CD4-positive, alpha-beta memory T cell (primary cell): ENCODE results near the gene ABCC1. TPM values are rescaled to one million over a fixed set of nuclear protein-coding genes. Genes with fewer than 3 reads are reported as not detected.
A peak's percentile ranks its signal among the peaks of the same experiment; 100 is the strongest.
"Not testable (repeated sequence)": the region's sequence is repeated elsewhere in the genome, so short reads cannot be mapped to it uniquely, and the experiment has no call there.

Experiments used
- CTCF ChIA-PET: fragments of 350-600 bp; sonication (Branson Sonifier 250); formaldehyde crosslinking; loops from one replicate; lab custom pipeline; 2021; ENCODE audit warnings: inconsistent platforms; ENCODE audit not compliant: partially characterized antibody; lab: Charles Lee
- POLR2A ChIA-PET: fragments of 350-600 bp; sonication (Branson Sonifier 250); formaldehyde crosslinking; loops from one replicate; lab custom pipeline; 2021; ENCODE audit not compliant: partially characterized antibody; lab: Charles Lee
- DNase-seq, 5 donors: peaks; one replicate each; pipeline versions ENCODE4 v3.0.0 to v3.0.0-alpha.2; 2020 to 2022; ENCODE audit warnings: mixed read lengths in 1 of 5
- H3K27ac ChIP-seq: one replicate; pipeline ENCODE4 v1.7.0; 2013; ENCODE audit warnings: low read depth, low read length
- H3K27me3 ChIP-seq: 2 replicates; pipeline ENCODE4 v1.7.0; 2013; ENCODE audit warnings: mild to moderate bottlenecking, low read length, moderate library complexity; ENCODE audit not compliant: insufficient read depth
- H3K36me3 ChIP-seq: 2 replicates; pipeline ENCODE4 v1.7.0; 2013; ENCODE audit warnings: mild to moderate bottlenecking, low read length, moderate library complexity; ENCODE audit not compliant: insufficient read depth
- H3K4me1 ChIP-seq: 2 replicates; pipeline ENCODE4 v1.7.0; 2013; ENCODE audit warnings: mild to moderate bottlenecking, low read length, moderate library complexity; ENCODE audit not compliant: insufficient read depth
- H3K4me3 ChIP-seq, 2 donors: one replicate each; pipeline ENCODE4 v1.7.0; 2013; ENCODE audit warnings: low read length in 2 of 2, mild to moderate bottlenecking in 1 of 2
- H3K9me3 ChIP-seq, 2 donors: one replicate each; pipeline ENCODE4 v1.7.0; 2013; ENCODE audit warnings: low read length in 2 of 2, control low read depth in 1 of 2; ENCODE audit not compliant: control insufficient read depth in 1 of 2
- H3K27ac Mint-ChIP-seq, 7 donors: one replicate each; pipeline ENCODE4 v1.8.0; 2020 to 2021; ENCODE audit warnings: mixed read lengths in 7 of 7, mild to moderate bottlenecking in 6 of 7, inconsistent platforms in 3 of 7, moderate library complexity in 3 of 7
- H3K27me3 Mint-ChIP-seq, 2 donors: one replicate each; pipeline ENCODE4 v1.8.0; 2020 to 2021; ENCODE audit warnings: mixed read lengths in 2 of 2
- H3K36me3 Mint-ChIP-seq, 2 donors: one replicate each; pipeline ENCODE4 v1.8.0; 2020 to 2021; ENCODE audit warnings: mixed read lengths in 2 of 2, inconsistent platforms in 1 of 2, mild to moderate bottlenecking in 1 of 2
- H3K4me1 Mint-ChIP-seq, 4 donors: one replicate each; pipeline ENCODE4 v1.8.0; 2020 to 2021; ENCODE audit warnings: mixed read lengths in 4 of 4, mild to moderate bottlenecking in 1 of 4
- H3K4me3 Mint-ChIP-seq, 8 donors: one replicate each; pipeline ENCODE4 v1.8.0; 2020 to 2021; ENCODE audit warnings: mixed read lengths in 8 of 8, mild to moderate bottlenecking in 7 of 8, moderate library complexity in 6 of 8, inconsistent platforms in 3 of 8
- H3K9me3 Mint-ChIP-seq, 8 donors: one replicate each; pipeline ENCODE4 v1.8.0; 2020 to 2021; ENCODE audit warnings: mixed read lengths in 8 of 8, mild to moderate bottlenecking in 5 of 8, inconsistent platforms in 3 of 8, moderate library complexity in 1 of 8
- intact Hi-C: fragments of 100-400 bp; cut with micrococcal nuclease; formaldehyde crosslinking; loops from one replicate; pipeline ENCODE4 v1.15.1; 2023
- polyA plus RNA-seq, 2 donors: library from polyadenylated mRNA; unstranded; fragments of 300-500 nt; fragmentation: Illumina TruSeq; gene quantifications; one replicate each; pipeline ENCODE4 v1.2.3, GENCODE V29; 2021
- total RNA-seq, 2 experiments: library from RNA; stranded (reverse); gene quantifications; one replicate each; pipeline ENCODE4 v1.2.3, GENCODE V29; 2021

ABCC1 gene
- total and polyA plus RNA-seq, 4 experiments from 2014 or later, result 1.9 to 69.9 (median 34.2) TPM

- no peak for DNase-seq
- Histone ChIP-seq H3K27ac (no peak overlapping the region), H3K4me1 (no peaks in the 10 kb centered on the region), H3K4me3 (no peak overlapping the region), H3K36me3 (no peaks in the 10 kb centered on the region), H3K9me3 (no peaks in the 10 kb centered on the region), H3K27me3 (no peaks in the 10 kb centered on the region)
- Mint-ChIP-seq H3K27me3 (no peaks in the 10 kb centered on the region), H3K4me3 (no peak overlapping the region), H3K36me3 (no peaks in the 10 kb centered on the region), H3K9me3 (no peaks in the 10 kb centered on the region), H3K4me1 (no peaks in the 10 kb centered on the region), H3K27ac (no peak overlapping the region)
- POLR2A ChIA-PET, result no interaction called here
- CTCF ChIA-PET, result no interaction called here
- intact Hi-C loops, result no loop called here
These were observed 23.8 kb upstream of the ABCC1 start for GRCh38 chr16:15925631-15926030.

GRCh38 chr16:15928261-15929104, 20.9 kb upstream of the ABCC1 start:
- no peaks in the 10 kb centered on the region for H3K36me3 Mint-ChIP-seq
- no peak overlapping the region for H3K4me3 Mint-ChIP-seq
- CTCF ChIA-PET, result interaction anchor here (1.2 kb wide), 1 partner anchor 16 kb away, joined by 3 read pairs; no protein-coding TSS in a partner anchor
- intact Hi-C loops, result no loop called here
- Histone ChIP-seq H3K4me1 (no peaks in the 10 kb centered on the region), H3K27ac (no peak overlapping the region), H3K36me3 (no peaks in the 10 kb centered on the region), H3K27me3 (no peaks in the 10 kb centered on the region), H3K9me3 (no peaks in the 10 kb centered on the region), H3K4me3 (no peak overlapping the region)
- no peak for DNase-seq
- POLR2A ChIA-PET, result no interaction called here
- no peaks in the 10 kb centered on the region for H3K9me3 Mint-ChIP-seq
- H3K27ac Mint-ChIP-seq, result no peak overlapping the region
- H3K4me1 Mint-ChIP-seq, result no peaks in the 10 kb centered on the region
- peaks cover 0 to 2% of the 10 kb centered on the region in 2 donors for H3K27me3 Mint-ChIP-seq

- peaks cover 0 to 2% of the 10 kb centered on the region in 2 donors for H3K27me3 Mint-ChIP-seq
- peaks cover 0 to 3% (median 0%) of the 10 kb centered on the region in 8 donors for H3K9me3 Mint-ChIP-seq
- ChIA-PET POLR2A (no interaction called here), CTCF (no interaction called here)
- H3K4me1 ChIP-seq, result no peaks in the 10 kb centered on the region
- no peaks in the 10 kb centered on the region for H3K4me1 Mint-ChIP-seq
- DNase-seq, result no peak
- intact Hi-C loops, result no loop called here
- H3K27ac Mint-ChIP-seq, result no peak overlapping the region
- no peak overlapping the region for H3K4me3 ChIP-seq
- no peaks in the 10 kb centered on the region for H3K36me3 ChIP-seq
- H3K27me3 ChIP-seq, result no peaks in the 10 kb centered on the region
- H3K9me3 ChIP-seq, result no peaks in the 10 kb centered on the region
- H3K27ac ChIP-seq, result no peak overlapping the region
- no peaks in the 10 kb centered on the region for H3K36me3 Mint-ChIP-seq
- no peak overlapping the region for H3K4me3 Mint-ChIP-seq
These were observed 16.5 kb upstream of the ABCC1 start for GRCh38 chr16:15932939-15933338.

- Histone ChIP-seq H3K27me3 (no peaks in the 10 kb centered on the region), H3K36me3 (no peaks in the 10 kb centered on the region), H3K27ac (no peak overlapping the region), H3K4me3 (no peak overlapping the region), H3K4me1 (no peaks in the 10 kb centered on the region), H3K9me3 (no peaks in the 10 kb centered on the region)
- ChIA-PET POLR2A (no interaction called here), CTCF (no interaction called here)
- Mint-ChIP-seq H3K27ac (no peak overlapping the region), H3K9me3 (peaks cover 0 to 3% (median 0%) of the 10 kb centered on the region in 8 donors), H3K36me3 (no peaks in the 10 kb centered on the region), H3K4me1 (no peaks in the 10 kb centered on the region), H3K4me3 (no peak overlapping the region), H3K27me3 (peaks cover 0 to 2% of the 10 kb centered on the region in 2 donors)
- DNase-seq, result no peak
- intact Hi-C loops, result no loop called here
These were observed 15.6 kb upstream of the ABCC1 start for GRCh38 chr16:15933781-15934180.

- no peak overlapping the region for H3K27ac Mint-ChIP-seq
These were observed 14.4 kb upstream of the ABCC1 start for GRCh38 chr16:15934991-15935390.

GRCh38 chr16:15936809-15937208, 12.6 kb upstream of the ABCC1 start:
- H3K4me1 Mint-ChIP-seq, H3K9me3 Mint-ChIP-seq, H3K36me3 ChIP-seq, H3K27me3 ChIP-seq, DNase-seq, H3K4me3 ChIP-seq, H3K9me3 ChIP-seq, H3K27ac Mint-ChIP-seq, H3K27ac ChIP-seq, POLR2A ChIA-PET, intact Hi-C loops, H3K4me1 ChIP-seq, CTCF ChIA-PET, H3K36me3 Mint-ChIP-seq, H3K27me3 Mint-ChIP-seq, H3K4me3 Mint-ChIP-seq: not testable (repeated sequence)

More at GRCh38 chr16:15934991-15935390, 14.4 kb upstream of the ABCC1 start:
- Mint-ChIP-seq H3K4me1 (peaks cover 0 to 1% (median under 1%) of the 10 kb centered on the region in 4 donors), H3K9me3 (peaks cover 0 to 3% (median 0%) of the 10 kb centered on the region in 8 donors), H3K27me3 (peaks cover 0 to 2% of the 10 kb centered on the region in 2 donors), H3K36me3 (no peaks in the 10 kb centered on the region), H3K4me3 (no peak overlapping the region)
- POLR2A ChIA-PET, result no interaction called here
- Histone ChIP-seq H3K4me1 (no peaks in the 10 kb centered on the region), H3K36me3 (no peaks in the 10 kb centered on the region), H3K27me3 (no peaks in the 10 kb centered on the region), H3K27ac (no peak overlapping the region), H3K9me3 (no peaks in the 10 kb centered on the region), H3K4me3 (no peak overlapping the region)
- intact Hi-C loops, result no loop called here
- DNase-seq, result no peak
- CTCF ChIA-PET, result no interaction called here

- H3K27ac ChIP-seq, result no peak overlapping the region
- intact Hi-C loops, result no loop called here
- no peaks in the 10 kb centered on the region for H3K36me3 ChIP-seq
- H3K27me3 ChIP-seq, result no peaks in the 10 kb centered on the region
- ChIA-PET CTCF (no interaction called here), POLR2A (no interaction called here)
- H3K9me3 ChIP-seq, result no peaks in the 10 kb centered on the region
- Mint-ChIP-seq H3K36me3 (no peaks in the 10 kb centered on the region), H3K9me3 (no peaks in the 10 kb centered on the region), H3K4me1 (peaks cover 0 to 4% (median 2%) of the 10 kb centered on the region in 4 donors), H3K4me3 (no peak overlapping the region), H3K27me3 (no peaks in the 10 kb centered on the region), H3K27ac (peak overlapping the region in 1 of 7 donors; percentile 17)
- no peak for DNase-seq
- no peaks in the 10 kb centered on the region for H3K4me1 ChIP-seq
- no peak overlapping the region for H3K4me3 ChIP-seq
These were observed 6.3 kb upstream of the ABCC1 start for GRCh38 chr16:15942931-15943690.
